ENCODE results near the gene RBPJ.
"Not testable (repeated sequence)": the region's sequence is repeated elsewhere in the genome, so short reads cannot be mapped to it uniquely, and the experiment has no call there.

RBPJ gene

DNA sequence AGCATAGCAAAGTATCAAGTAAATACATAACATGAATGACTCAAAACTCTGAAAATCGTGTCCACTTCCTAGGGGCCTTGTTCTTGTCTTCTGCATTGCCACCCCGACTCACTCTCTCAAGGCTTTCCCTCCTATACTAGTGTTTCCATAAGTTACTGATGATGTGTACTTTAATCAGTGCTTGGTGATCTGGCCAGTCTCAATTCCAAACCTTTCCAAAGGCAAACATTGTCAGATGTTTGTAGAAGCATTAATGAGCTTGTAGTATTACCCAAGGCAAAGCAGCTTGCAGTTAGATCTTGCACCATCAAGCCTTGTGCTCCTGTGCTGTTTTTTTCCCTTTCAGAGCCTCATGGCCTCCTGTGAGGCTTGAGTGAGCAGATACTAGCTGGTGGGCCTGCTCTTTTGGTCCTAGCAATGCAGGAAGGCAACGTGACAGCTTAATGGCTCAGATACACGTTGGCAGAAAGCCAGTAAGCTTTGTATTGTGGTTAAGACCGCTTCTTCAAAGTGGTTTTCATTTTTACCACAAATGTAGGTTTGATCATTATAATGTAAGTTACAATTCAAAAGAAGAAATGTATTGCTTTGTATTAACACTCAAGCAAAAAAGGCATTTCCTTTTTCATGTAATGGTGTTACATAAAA, 51.8 kb downstream of the RBPJ start:
- DNase-seq (ENCODE audit: low read depth in 2 of 2) = peak; percentile 5 to 13

DNA sequence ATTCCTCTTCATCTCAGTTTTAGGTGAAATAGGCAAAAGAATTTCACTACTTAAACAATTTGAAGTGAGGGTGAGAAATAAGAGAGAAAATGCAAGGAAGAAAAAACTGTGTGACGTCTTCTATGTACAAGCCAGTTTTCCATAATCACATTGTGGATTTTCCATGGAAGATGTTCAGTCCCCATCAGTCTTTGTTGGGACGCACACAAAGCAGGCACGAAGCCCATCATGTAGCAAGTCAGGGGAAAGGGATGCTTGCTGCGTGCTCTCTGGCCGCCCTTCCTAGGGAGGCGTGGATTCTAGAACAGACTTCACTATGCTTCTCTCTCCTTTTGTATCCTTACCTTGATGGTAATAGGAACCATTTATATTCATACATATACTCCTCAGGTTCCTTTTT, 54.7 kb downstream of the RBPJ start:
- DNase-seq (ENCODE audit: low read depth in 2 of 2) = no peak

DNA sequence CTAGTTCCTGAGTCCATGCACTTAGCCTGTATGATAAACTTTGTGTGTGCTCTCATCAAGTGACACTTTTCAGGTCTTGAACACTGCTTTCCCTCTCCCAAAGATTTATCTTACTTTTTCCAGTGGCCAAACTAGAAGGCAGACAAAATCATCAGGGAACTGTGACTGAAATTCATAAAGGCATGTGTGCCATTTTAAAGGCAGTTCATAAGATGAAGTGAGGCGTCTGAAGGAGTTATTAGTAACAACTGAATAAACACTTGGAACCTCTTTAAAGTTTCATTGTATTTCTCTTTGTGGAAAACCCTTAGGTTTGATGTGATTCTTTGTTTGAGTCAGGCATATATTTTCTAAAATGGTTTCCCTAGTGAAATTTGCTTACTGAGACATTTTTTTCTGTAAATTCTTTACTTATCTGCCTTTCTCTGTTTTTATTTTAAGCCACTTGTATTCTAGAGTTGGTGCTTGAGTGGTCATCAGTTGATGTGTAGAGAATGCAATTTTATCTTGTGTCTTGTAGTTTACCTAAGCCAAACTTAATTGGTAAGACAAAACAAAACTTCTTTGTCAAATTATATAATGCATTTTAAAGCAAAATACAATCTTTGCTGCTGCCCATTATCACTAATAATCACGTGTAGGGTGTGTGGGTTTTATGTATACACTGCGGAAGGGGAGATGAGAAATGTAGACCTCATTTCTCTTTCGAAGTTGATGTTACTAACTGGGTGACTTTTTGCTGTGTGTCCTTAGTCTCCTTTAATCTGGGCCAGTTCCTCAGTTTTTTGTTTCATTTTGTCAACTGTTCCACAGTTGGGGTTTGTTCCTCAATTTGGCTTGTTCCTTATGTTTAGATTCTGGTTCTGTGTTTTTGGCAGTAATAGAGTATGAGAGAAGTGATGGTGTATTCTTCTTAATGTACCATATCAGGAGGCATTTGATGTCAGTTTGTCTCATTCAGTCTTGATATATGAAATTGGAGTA, 56.8 kb downstream of the RBPJ start:
- no peak for DNase-seq (ENCODE audit: low read depth in 2 of 2)

DNA sequence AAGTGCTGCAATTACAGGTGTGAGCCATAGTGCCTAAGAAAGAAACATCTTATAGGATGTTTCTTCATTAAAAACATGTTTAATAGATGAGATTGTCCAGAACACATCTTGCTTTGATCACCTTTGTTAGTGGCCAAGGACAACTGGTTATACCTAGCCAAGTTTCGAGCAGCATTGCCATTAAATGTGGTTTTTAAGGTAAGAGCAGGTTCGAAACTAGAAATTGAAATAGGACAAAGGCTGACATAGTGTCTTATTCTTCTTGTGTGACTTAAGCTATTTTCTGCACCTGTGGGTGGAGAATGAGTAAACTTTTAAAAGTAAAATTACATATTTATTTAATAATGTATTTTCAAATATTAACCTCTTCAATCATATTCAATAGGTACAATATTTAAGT, 59.0 kb downstream of the RBPJ start:
- no peak for DNase-seq (ENCODE audit: low read depth in 2 of 2)

DNA sequence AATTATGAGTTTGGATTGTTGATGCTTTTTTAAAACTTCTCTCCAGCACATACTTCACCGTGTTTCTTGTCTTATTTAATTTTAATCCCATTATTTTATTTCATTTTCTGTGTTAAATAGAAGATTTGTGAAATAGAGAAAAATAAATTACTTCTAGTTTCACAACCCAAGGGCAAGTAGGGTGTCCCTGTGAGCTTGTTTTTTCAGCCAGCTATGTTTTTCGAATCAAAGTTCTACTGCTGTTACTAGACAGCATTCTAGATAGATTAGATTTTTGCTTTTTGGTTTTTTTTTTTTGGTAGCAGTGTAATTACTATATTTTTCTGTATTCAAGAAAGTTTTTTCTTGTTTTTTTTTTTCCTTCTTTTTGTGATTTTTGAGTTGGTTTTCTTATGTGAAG, 59.9 kb downstream of the RBPJ start:
- DNase-seq (ENCODE audit: low read depth in 2 of 2) = no peak

DNA sequence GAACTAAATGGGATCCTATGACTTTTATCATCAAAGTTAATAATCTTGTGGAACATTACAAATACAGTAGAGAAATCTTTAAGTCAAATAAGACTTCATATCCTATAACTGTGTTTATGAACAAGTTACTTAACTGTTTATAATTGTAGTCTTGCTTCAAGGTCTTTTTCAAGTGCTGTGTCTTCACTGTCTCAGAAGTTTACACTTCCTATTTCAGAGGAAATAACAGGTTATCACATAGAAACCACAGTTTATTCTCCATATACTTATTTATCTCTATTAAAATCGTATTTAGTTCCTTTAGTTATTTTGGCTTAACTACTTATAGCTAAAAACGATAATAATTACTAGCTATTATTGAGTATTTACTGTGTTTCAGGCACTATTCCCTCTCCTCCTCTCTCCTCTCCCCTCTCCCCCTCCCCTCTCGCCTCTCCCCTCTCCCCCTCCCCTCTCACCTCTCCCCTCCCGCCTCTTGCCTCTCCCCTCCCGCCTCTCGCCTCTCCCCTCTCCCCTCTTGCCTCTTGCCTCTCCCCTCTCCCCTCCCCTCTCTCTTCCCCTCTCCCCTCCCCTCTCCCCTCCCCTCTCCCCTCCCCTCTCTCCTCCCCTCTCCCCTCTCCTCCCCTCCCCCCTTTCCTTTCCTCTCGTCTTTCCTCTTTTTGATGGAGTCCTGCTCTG, 63.7 kb downstream of the RBPJ start:
- no peak for DNase-seq (ENCODE audit: low read depth in 2 of 2)

DNA sequence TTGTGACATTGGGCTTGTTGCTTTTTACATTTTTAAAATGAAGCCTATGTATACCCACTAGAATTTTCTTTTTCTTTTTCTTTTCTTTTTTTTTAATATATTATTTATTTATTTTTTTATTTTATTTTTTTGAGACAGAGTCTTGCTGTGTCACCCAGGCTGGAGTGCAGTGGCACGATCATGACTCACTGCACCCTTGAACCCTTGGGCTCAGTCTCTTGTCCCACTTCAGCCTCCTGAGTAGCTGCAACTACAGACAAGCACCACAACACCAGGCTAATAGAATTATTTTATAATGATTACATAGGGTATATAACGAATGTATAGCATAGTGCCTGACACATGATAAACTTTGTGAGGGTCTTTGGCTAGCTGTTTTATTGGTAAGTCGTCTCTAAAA, 64.9 kb downstream of the RBPJ start:
- DNase-seq (ENCODE audit: low read depth in 2 of 2) = no peak

DNA sequence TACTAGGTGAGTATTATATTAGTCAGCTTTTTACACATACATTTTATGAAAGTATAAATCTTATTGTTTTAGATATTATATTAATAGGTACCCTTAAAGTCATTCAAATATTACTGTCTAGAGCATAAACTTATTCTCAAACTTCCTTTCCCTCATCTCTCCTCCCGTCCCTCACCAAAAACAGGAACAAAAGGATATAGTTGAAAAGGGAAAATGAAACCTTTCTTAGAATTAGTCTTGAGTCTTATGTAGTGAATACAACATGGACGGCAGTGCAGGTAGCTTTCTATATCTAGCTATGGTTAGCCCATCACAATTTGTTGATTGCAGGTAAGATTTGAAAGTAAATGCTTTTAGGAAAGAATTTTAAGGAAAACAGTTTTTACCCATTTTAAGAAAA, 65.6 kb downstream of the RBPJ start:
- DNase-seq (ENCODE audit: low read depth in 2 of 2) = no peak

DNA sequence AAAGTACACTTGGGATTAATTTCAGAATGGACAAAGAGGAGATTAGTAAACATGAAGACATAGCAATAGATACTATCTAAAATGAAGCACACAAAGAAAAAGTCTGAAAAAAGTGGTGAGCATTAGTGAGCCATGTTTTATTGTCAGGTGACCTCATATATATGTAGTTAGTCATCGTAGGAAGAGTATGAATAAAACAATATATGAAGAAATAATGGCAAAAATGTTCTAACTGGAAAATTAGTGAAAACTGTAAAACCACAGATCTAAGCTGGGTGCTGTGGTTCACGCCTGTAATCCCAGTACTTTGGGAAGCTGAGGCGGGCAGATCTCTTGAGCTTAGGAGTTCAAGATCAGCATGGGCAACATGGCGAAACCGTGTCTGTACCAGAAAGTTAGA, 67.9 kb downstream of the RBPJ start:
- DNase-seq (ENCODE audit: low read depth in 2 of 2) = no peak

DNA sequence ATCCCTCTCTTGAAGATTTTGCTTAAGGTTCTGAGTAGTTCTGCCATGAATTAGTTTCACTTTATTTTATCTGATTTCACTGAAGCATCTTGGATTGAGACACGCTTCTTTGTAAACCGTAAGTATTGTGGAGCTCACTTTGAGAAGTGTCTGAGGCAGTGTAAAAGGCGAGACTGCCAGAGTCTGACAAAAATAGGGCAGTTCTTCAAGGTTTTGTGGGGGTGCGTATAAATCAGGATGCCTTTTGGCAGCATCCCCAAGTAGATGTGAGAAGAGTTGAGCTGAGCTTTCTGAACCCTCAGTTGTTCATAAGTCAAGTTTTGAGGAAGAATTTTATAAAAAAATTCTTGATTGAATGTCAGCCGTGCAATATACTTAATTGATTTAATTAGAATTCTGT, 76.3 kb downstream of the RBPJ start:
- no peak for DNase-seq (ENCODE audit: low read depth in 2 of 2)

DNA sequence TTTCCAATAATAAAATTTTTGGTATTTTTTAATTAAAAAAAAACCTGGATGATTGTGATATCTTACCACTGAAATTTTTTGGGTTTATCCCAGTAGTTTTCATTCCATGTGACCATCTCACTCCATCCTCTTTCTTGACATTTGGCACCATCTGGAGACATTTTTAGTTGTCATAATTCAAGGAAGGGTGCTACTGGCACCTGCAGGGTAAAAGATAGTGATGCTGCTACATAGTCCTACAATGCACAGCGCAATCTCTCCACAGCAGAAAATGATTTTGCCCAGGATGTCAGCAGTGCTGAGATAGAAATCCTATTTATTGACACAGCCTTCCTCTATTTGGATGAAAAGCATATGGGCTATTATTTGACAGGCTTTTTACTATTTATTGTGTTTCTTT, 79.3 kb downstream of the RBPJ start:
- no peak for DNase-seq (ENCODE audit: low read depth in 2 of 2)

DNA sequence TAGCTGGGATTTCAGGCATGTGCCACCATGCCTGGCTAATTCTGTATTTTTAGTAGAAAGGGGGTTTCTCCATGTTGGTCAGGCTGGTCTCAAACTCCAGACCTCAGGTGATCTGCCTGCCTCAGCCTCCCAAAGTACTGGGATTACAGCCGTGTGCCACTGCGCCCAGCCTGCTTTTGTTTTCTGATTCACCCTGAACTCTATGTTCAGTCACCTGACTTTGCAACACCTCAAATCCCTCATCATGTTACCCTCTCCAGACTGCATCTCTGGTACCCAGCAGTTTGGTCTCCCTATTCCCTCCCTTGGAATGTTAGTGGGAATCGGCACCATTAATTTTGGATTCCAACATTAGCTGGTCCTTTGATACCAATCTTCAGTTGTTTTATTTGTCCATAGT, 81.2 kb downstream of the RBPJ start:
- not testable (repeated sequence) for DNase-seq (ENCODE audit: low read depth in 2 of 2)

DNA sequence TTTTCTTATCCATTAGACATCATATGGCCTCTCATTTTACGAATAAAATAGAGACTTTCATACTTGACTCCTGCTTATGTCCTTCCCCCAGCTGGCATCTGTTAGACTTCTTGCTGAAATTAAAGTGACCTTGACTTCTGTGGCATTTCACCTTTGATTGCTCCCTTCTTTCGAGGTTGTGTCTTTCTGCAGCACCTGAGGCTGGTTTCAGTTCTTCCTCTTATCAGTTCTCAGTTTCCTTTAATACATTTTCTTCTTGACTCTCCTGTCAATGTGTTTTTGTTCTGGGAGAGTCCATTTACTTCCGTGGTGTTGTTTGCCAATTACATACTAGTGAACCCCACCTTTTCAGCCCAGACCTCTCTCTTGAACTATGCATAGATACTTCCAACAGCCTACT, 81.6 kb downstream of the RBPJ start:
- no peak for DNase-seq (ENCODE audit: low read depth in 2 of 2)

DNA sequence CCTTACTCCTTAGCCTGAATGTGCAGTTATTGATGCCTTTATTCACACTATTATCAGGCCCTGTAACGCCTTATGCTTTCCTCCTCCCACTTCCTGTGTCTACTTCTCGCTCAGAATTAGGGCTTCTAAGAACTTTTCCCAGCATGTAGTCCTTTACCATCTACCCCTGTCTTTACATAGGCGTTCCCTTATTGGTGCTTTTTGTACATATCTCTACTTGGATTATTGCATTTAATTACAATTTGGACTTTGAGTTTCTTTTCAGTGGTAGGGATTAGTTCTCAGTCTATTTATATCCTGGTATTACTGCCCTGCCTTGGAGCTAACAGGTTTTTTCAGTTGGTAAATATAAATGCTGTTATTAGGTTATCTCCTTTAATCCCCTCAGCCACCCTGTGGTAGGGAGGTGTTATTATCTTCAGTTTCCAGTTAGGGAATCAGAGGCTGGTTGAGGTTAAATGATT, 84.0 kb downstream of the RBPJ start:
- DNase-seq (ENCODE audit: low read depth in 2 of 2) = no peak

DNA sequence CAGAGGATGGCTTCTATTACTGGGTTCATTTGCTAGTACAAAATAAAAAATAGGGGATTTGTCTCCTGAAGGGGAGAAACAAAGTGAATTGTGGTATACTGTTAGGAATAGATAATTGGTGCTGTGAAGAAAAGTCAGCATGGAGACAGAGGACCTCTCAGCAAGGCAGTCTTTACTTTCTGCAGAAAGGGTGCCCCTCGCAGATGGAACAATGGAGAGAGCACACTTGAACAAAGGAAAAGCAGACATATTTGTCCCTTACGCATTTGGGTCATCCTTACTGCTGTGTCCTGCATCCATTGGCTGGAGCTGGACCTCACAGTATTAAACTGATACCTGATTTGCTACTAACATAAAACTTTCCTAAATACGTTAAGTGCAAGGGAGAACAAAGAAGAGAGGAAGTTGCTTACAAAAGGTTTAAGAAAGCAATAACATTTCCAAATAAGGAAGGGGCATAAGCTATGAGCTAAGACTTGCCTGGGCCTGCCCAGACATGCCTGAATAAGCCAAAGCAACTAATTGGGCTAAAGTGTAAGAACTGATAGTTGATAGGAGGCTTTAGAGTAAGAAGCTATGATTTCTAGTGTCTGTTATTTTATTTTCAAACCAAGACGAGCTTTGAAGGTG, 85.6 kb downstream of the RBPJ start:
- DNase-seq (ENCODE audit: low read depth in 2 of 2) = no peak

DNA sequence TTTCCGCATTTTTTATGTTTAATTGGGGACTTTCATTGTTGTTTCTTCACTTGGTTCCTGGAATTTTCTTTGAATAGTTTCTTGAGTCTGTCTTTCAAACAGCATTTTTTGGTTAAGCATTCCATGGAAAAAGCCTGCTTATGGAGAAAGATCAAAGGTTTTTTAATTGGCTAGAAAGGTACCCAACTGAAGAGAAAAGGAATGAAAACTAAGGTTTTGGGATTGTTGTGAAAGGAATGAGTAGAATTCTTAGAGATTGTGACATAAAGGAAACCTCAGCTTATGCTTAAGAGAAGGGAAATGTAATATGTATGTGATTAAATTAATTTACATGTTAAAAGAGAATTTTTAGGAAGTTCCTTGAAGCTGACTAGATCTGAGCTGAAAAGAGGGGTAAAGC, 86.7 kb downstream of the RBPJ start:
- DNase-seq (ENCODE audit: low read depth in 2 of 2) = no peak

DNA sequence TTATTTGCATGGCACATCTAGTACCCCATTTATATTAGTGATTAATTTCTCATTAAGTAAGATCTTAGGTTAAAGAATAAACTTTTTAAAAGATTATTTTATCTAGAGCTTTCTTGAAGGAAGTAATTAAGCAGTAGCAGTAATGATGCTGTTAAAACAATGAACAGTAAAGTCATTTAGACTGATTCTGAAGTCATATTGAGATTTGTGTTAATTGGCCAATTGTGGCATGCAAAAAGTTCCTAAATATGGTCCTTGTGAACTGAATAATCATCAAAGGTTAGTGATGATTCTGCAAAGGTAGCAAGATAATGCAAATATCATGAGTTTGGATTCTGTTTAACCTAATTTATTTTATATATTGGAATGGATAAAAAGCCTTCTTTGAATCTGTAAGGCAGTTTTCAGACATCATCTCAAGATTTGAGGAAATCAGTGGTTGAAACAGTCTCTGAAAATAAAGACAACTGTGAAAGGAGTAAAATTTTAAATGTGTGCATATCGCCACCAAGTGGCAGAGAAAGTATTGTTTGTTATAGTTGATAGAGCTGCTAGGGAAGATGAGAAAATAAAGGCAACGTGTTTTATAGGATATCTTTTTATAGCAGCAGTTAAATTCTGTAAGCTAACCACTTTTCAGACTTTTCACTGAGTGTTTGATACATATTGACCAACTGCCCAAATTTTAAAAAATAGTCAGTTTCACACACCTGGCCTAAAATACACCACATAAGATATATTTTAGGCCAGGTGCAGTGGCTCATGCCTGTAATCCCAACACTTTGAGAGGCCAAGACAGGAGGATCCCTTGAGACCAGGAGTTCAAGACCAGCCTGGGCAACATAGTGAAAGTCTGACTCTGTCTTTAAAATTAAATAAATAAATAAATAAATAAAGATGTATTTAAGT, 89.8 kb downstream of the RBPJ start:
- DNase-seq (ENCODE audit: low read depth in 2 of 2) = no peak

DNA sequence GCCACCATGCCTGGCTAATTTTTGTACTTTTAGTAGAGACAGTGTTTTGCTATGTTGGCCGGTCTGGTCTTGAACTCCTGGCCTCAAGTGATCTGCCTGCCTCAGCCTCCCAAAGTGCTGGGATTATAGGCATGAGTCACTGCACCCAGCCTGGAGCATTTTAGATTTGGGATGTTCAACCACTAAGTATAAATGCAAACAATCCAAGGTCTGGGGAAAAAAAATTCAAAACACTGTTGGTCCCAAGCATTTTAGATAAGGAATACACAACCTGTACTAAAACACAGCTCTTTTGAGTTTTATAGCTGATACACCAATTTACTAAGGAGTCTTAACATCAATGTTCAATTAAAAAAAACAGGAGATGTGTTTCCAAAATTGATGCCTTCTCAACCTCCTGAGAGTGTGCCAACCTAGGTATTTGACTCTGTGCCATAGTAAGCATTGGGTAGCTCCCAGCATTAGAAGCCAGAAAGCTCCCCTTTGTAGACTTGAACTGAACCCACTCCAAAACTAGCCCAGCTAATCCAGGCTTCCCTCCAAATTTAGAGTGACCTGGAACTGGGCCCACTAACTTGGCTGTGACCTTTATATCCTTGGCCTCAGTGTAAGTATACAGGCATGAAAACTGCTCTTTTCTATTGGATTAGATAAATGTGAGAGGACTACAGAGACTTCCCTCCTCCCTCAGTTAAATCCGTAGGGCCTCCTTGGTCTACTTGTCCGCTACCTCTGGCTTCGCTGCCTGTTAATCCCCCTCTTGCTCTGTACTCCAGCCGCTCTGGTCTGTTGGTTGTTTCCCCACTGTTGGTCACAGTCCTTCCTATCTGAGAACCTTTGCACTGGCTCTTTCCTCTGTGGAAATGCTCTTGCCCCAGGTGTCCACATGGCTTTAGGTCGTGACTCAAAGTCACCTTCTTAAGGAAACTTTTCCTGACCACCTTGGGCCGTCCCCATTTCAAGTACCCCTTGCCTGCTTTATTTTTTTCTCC, 91.9 kb downstream of the RBPJ start:
- no peak for DNase-seq (ENCODE audit: low read depth in 2 of 2)

DNA sequence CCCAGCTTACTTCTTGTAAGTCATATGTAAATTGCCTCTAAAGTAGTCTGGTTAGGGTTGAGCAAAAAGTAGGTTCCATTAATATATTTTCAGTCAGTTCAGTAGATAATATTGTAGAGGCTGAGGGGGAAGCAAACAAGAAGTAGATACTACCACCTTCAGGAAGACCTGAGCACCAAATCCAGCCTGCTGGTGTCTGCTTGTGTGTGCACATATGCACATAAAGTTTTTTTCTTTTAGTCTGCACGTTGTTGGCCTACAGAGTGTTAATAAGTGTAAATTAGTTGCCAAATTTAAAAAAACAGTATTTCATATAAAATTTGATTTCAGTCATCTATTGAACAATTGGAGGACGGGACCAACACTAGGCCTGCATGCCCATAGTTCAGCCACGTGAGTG, 92.8 kb downstream of the RBPJ start:
- no peak for DNase-seq (ENCODE audit: low read depth in 2 of 2)

DNA sequence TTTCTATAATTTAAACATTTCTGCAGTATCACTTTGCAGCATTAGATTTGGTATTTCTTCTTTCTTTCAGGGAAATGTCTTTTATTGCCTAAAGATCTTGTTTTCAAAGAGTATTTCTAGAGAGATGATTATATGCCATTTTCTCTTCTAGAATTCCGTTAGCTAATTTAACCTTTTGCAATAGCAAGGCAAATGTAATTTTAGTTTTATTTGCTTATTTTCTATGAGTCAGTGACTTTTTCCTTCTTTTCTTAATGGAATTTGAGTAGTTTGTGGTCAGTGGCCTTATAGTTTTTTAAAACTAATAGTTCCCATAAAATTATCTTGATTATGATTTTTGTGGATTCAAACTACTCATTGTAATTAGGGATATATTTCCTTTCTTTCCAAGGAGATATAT, 97.3 kb downstream of the RBPJ start:
- no peak for DNase-seq (ENCODE audit: low read depth in 2 of 2)

Measured in stimulated activated CD4-positive, alpha-beta T cell treated with anti-CD3 and anti-CD28 coated beads, Interleukin-12 subunit alpha, Interleukin-12 subunit beta, amount 100 ng/mL, for 24 hours (primary cell).